ENCODE measurements around the gene STYXL1.

DNA sequence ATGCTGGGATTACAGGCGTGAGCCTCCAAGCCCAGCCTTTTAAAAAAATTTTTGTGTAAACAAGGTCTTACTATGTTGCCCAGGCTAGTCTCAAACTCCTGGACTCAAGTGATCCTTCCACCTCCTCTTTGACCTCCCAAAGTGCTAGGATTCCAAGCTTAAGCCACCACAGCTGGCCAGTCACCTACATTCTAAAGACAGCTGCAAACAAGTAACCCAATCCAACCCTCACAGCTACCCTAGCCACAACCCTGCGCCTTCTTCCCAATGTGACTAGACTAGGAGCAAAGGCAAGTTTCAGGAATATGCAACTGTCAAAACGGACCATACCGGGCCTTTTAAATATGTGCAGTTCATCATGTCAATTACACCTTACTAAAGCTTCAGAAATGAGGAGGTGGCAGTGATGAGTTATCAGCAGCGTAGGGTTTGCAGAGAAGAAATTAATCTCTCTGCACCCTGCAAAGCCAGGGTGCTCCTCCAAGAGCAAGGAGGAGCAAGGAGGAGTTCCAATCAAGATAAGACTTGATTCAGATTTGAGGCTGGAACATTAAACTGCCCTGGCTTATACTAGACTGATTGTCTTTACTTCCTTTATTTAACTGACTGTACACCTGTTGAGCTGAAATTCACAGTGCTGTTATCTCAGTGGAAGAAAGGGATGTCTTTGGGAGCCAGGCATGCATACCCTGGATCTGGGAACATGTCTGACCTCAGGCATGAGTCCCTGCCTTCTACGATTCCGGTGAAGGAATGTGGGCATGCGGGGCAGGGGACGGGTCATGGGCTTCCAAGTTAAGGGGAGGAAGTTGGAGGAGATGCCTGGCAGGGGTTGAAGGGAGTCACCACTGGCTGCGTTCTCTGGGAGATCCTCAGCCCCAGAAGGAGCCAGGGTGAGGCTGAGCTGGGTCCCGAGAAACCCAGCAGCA, 37.9 kb downstream of the STYXL1 start:
- TF ChIP-seq, protein P1, sequence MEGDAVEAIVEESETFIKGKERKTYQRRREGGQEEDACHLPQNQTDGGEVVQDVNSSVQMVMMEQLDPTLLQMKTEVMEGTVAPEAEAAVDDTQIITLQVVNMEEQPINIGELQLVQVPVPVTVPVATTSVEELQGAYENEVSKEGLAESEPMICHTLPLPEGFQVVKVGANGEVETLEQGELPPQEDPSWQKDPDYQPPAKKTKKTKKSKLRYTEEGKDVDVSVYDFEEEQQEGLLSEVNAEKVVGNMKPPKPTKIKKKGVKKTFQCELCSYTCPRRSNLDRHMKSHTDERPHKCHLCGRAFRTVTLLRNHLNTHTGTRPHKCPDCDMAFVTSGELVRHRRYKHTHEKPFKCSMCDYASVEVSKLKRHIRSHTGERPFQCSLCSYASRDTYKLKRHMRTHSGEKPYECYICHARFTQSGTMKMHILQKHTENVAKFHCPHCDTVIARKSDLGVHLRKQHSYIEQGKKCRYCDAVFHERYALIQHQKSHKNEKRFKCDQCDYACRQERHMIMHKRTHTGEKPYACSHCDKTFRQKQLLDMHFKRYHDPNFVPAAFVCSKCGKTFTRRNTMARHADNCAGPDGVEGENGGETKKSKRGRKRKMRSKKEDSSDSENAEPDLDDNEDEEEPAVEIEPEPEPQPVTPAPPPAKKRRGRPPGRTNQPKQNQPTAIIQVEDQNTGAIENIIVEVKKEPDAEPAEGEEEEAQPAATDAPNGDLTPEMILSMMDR (IDR thresholded peaks at IDR 0.05) = no peak
- TF ChIP-seq POLR2A (IDR thresholded peaks at IDR 0.05) = no peak
